Measurements from ENCODE around the gene CHAT. TPM values are rescaled to one million over a fixed set of nuclear protein-coding genes. Genes with fewer than 3 reads are reported as not detected.

Gene CHAT
- total RNA-seq, 4 donors from 2014 or later: not detected

GRCh38 chr10:49642311-49642710 is 28.5 kb downstream of the CHAT start:
- no peak for TF ChIP-seq CTCF (IDR thresholded peaks at IDR 0.05)
- DNase-seq (ENCODE audit: low spot score) (no peak), ATAC-seq (ENCODE audit: low FRiP score) (no peak)

GRCh38 chr10:49643241-49644034 is 29.6 kb downstream of the CHAT start:
- ATAC-seq (ENCODE audit: low FRiP score) (no peak), DNase-seq (ENCODE audit: low spot score) (no peak)
- no peak for TF ChIP-seq CTCF (IDR thresholded peaks at IDR 0.05)

- DNase-seq (ENCODE audit: low spot score): no peak
- TF ChIP-seq CTCF (IDR thresholded peaks at IDR 0.05): no peak
- peak; percentile 24 for ATAC-seq (ENCODE audit: low FRiP score)
These were observed 30.3 kb downstream of the CHAT start for GRCh38 chr10:49644035-49644646.

DNA sequence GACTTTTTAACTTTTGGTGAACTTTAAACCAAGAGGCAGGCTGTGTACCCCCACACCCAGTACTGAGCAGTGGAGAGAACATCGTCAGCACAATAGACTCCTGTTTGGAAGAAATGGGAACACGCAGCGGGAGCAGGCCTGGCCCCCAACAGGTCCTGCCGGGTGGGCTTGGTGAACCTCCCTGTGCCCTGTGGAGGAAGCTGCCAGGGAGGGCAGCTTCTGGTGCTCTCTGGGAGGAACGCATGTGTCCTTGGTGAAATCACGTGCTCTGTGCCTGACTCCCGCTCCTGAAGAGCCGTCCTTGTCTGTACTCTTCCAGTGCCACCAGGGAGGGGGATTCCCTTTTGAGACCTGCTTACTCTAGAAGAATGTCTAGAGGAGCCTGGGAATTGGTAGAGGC is 31.6 kb downstream of the CHAT start:
- DNase-seq (ENCODE audit: low spot score): no peak
- no peak for ATAC-seq (ENCODE audit: low FRiP score)
- TF ChIP-seq CTCF (IDR thresholded peaks at IDR 0.05): no peak

GRCh38 chr10:49645871-49646870 is 32.3 kb downstream of the CHAT start:
- TF ChIP-seq CTCF (IDR thresholded peaks at IDR 0.05): no peak
- DNase-seq (ENCODE audit: low spot score) (no peak), ATAC-seq (ENCODE audit: low FRiP score) (no peak)

DNA sequence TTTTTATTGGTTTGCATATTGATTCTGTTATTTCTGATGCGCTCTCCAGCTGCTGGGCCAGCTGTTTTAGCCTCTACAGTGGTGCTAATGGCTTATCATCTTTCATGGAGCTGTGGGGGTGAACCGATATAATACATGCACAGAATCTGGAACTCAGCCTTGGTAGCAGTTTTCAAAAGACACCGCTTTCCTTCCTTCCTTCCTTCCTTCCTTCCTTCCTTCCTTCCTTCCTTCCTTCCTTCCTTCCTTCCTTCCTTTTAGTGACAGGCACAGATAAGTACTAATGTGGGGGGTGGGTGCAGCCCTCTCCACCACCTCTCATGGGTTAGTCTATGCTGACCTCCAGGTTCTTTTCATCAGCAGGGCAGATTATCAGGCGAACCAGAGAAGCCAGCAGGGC is 33.7 kb downstream of the CHAT start:
- TF ChIP-seq CTCF (IDR thresholded peaks at IDR 0.05): no peak
- DNase-seq (ENCODE audit: low spot score) (no peak), ATAC-seq (ENCODE audit: low FRiP score) (no peak)

Data from omental fat pad (tissue), 4 donors.